B cell (primary cell): ENCODE data around the gene SLC35G3. TPM values are rescaled to one million over a fixed set of nuclear protein-coding genes. Genes with fewer than 3 reads are reported as not detected.

Source experiments
- ATAC-seq: fragments of 200-7000 bp; cut with Tn5 transposase; one replicate; pipeline ENCODE4 v1.10.0; 2021; ENCODE audit warnings: low read depth, mild to moderate bottlenecking, moderate number of reproducible peaks, moderate library complexity
- CTCF ChIA-PET: fragments of 350-600 bp; sonication (Branson Sonifier 250); formaldehyde crosslinking; loops from one replicate; lab custom pipeline; 2021; ENCODE audit warnings: antibody characterized with exemption, inconsistent platforms; lab: Charles Lee
- POLR2A ChIA-PET: fragments of 350-600 bp; sonication (Branson Sonifier 250); formaldehyde crosslinking; loops from one replicate; lab custom pipeline; 2021; ENCODE audit warnings: antibody characterized with exemption; lab: Charles Lee
- DNase-seq: peaks from one replicate; pipeline ENCODE4 v3.0.0; 2013
- H2AFZ ChIP-seq: 2 replicates; pipeline ENCODE4 v1.6.1; 2012; ENCODE audit warnings: mild to moderate bottlenecking, low read depth, low read length; ENCODE audit not compliant: insufficient read depth, poor library complexity, severe bottlenecking
- H3K27ac ChIP-seq, 2 donors: 1 replicate in 1 of 2; 2 replicates in 1 of 2; pipeline ENCODE4 v1.5.1; 2012 to 2013; ENCODE audit warnings: low read length in 2 of 2, mild to moderate bottlenecking in 2 of 2, moderate library complexity in 1 of 2
- H3K27me3 ChIP-seq, 4 experiments: fragments of 200-600 bp in 1 of 4; sonication (generic) in 1 of 4; replicated peaks in 1 of 4; 1 replicate in 2 of 4; 2 replicates in 2 of 4; pipeline versions ENCODE4 v1.6.1 to v1.7.0; 2013 to 2016; ENCODE audit warnings: low read length in 3 of 4, mild to moderate bottlenecking in 2 of 4, mixed read lengths in 1 of 4, moderate library complexity in 1 of 4; ENCODE audit not compliant: insufficient read depth in 4 of 4, control insufficient read depth in 3 of 4; ENCODE audit errors: control extremely low read depth in 1 of 4
- H3K36me3 ChIP-seq, 2 experiments: replicated peaks in 1 of 2; 1 replicate in 1 of 2; 2 replicates in 1 of 2; pipeline versions ENCODE4 v1.6.1 to v1.7.1; 2013; ENCODE audit warnings: low read length in 1 of 2; ENCODE audit not compliant: insufficient read depth in 2 of 2, control insufficient read depth in 1 of 2; ENCODE audit errors: control extremely low read depth in 1 of 2, extremely low read depth in 1 of 2
- H3K4me1 ChIP-seq, 2 donors: fragments of 200-600 bp in 1 of 2; sonication (generic) in 1 of 2; 1 replicate in 1 of 2; 2 replicates in 1 of 2; pipeline versions ENCODE4 v1.5.1 to v1.6.1; 2013 to 2017; ENCODE audit warnings: low read length in 2 of 2; ENCODE audit not compliant: control insufficient read depth in 2 of 2, insufficient read depth in 2 of 2
- H3K4me2 ChIP-seq: replicated peaks from 2 replicates; pipeline ENCODE3; 2012; ENCODE audit warnings: mild to moderate bottlenecking, low read depth, low read length; ENCODE audit not compliant: poor library complexity, severe bottlenecking
- H3K4me3 ChIP-seq, 5 experiments: fragments of 200-600 bp in 1 of 5; sonication (generic) in 1 of 5; 1 replicate in 3 of 5; 2 replicates in 2 of 5; pipeline versions ENCODE4 v1.5.1 to v1.7.0; 2011 to 2016; ENCODE audit warnings: low read length in 4 of 5, mild to moderate bottlenecking in 4 of 5, low read depth in 2 of 5, control low read depth in 1 of 5, moderate library complexity in 1 of 5; ENCODE audit not compliant: insufficient read depth in 1 of 5; ENCODE audit errors: control extremely low read depth in 1 of 5, extremely low read depth in 1 of 5
- H3K79me2 ChIP-seq: fragments of 200-600 bp; sonication (generic); one replicate; pipeline ENCODE4 v1.6.0; 2016; ENCODE audit warnings: low read length; ENCODE audit not compliant: control insufficient read depth, insufficient read depth
- H3K9ac ChIP-seq: fragments of 200-600 bp; sonication (generic); 2 replicates; pipeline ENCODE4 v1.6.1; 2017; ENCODE audit warnings: mild to moderate bottlenecking, low read length, moderate library complexity
- H3K9me3 ChIP-seq, 3 donors: one replicate each; pipeline versions ENCODE4 v1.6.1 to v1.7.1; 2013; ENCODE audit warnings: low read length in 2 of 3; ENCODE audit not compliant: control insufficient read depth in 2 of 3, insufficient read depth in 1 of 3; ENCODE audit errors: control extremely low read depth in 1 of 3
- H4K20me1 ChIP-seq: 2 replicates; pipeline ENCODE4 v1.6.0; 2012; ENCODE audit warnings: mild to moderate bottlenecking, low read length; ENCODE audit not compliant: insufficient read depth, control insufficient read depth, poor library complexity, severe bottlenecking
- H3K27ac Mint-ChIP-seq: one replicate; pipeline ENCODE4 v1.8.0; 2021; ENCODE audit warnings: mixed read lengths
- H3K27me3 Mint-ChIP-seq: one replicate; pipeline ENCODE4 v1.8.0; 2021; ENCODE audit warnings: mixed read lengths
- H3K4me1 Mint-ChIP-seq: one replicate; pipeline ENCODE4 v1.8.0; 2021; ENCODE audit warnings: mixed read lengths
- H3K4me3 Mint-ChIP-seq: one replicate; pipeline ENCODE4 v1.8.0; 2021; ENCODE audit warnings: mixed read lengths
- H3K9me3 Mint-ChIP-seq: one replicate; pipeline ENCODE4 v1.8.0; 2022; ENCODE audit warnings: mixed read lengths; ENCODE audit not compliant: insufficient read depth
- EZH2 ChIP-seq: IDR thresholded peaks from 2 replicates; pipeline ENCODE4 v1.6.1; 2012; ENCODE audit warnings: borderline replicate concordance, low read depth, mild to moderate bottlenecking, moderate library complexity, low read length; ENCODE audit not compliant: insufficient read depth, poor library complexity, severe bottlenecking
- WGBS: methylation state at CpG from one replicate; pipeline ENCODE4 v1.1.5; 2013; ENCODE audit warnings: missing lambda C conversion rate; ENCODE audit not compliant: insufficient coverage; 5-methylcytosine and 5-hydroxymethylcytosine counted together
- intact Hi-C: fragments of 100-400 bp; cut with micrococcal nuclease; formaldehyde crosslinking; loops from one replicate; pipeline ENCODE4 v1.10.0; 2022
- polyA plus RNA-seq: library from polyadenylated mRNA; depleted of rRNA; stranded (reverse); fragments of >200 nt; gene quantifications from 2 replicates; pipeline ENCODE4 v1.2.3, GENCODE V29; 2012
- total RNA-seq, 2 donors: library from RNA; stranded (reverse); fragments of 120-200 nt in 1 of 2; gene quantifications; 1 replicate in 1 of 2; 2 replicates in 1 of 2; pipeline versions ENCODE4 v1.2.3 to v1.2.4, GENCODE V29; 2013 to 2022
- TF ChIP-seq, protein P1 (sequence below): fragments of 200-600 bp; IDR thresholded peaks from one replicate; pipeline ENCODE4 v1.8.0; 2022; ENCODE audit warnings: antibody characterized with exemption, mild to moderate bottlenecking

The SLC35G3 gene
- total and polyA plus RNA-seq, 2 donors (not counting 1 experiment from before 2014, with no cell fraction given), result not detected

DNA sequence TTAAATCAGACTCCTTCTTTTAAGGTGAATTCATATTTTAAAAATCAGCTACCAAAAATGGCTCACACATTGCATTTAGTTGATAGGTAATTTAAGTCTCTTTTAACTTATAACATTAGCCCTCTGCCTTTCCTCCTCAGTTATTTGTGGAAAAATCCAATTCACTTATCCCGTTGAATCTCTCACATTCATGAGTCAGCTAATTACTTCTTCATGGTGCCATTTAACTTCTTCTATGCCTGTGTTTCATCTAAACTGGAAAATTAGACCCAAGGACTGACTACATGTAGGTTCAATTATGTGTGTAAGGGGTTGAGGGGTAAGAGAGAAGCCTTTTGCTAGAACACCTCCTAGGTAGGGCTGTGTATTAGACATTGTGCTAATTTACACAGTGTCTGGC is 30.2 kb upstream of the SLC35G3 start:
- Histone ChIP-seq H3K27ac (no peak overlapping the region), H2AFZ (no peak overlapping the region), H3K36me3 (no peaks in the 10 kb centered on the region), H3K27me3 (peaks cover 0 to 8% (median 6%) of the 10 kb centered on the region in 4 experiments), H3K4me2 (no peak overlapping the region), H3K4me3 (no peak overlapping the region), H3K79me2 (no peaks in the 10 kb centered on the region), H3K9ac (no peak overlapping the region), H4K20me1 (no peaks in the 10 kb centered on the region), H3K4me1 (no peaks in the 10 kb centered on the region), H3K9me3 (peaks cover 0 to 15% (median 6%) of the 10 kb centered on the region in 3 donors)
- Mint-ChIP-seq H3K4me1 (no peaks in the 10 kb centered on the region), H3K27ac (no peak overlapping the region), H3K9me3 (no peaks in the 10 kb centered on the region), H3K4me3 (no peak overlapping the region), H3K27me3 (peaks cover 24% of the 10 kb centered on the region)
- ChIA-PET CTCF (no interaction called here), POLR2A (interaction anchor here (1.0 kb wide), 1 partner anchor 11 kb away, joined by 3 read pairs; no protein-coding TSS in a partner anchor)
- DNase-seq (no peak), ATAC-seq (no peak)
- TF ChIP-seq, protein P1, sequence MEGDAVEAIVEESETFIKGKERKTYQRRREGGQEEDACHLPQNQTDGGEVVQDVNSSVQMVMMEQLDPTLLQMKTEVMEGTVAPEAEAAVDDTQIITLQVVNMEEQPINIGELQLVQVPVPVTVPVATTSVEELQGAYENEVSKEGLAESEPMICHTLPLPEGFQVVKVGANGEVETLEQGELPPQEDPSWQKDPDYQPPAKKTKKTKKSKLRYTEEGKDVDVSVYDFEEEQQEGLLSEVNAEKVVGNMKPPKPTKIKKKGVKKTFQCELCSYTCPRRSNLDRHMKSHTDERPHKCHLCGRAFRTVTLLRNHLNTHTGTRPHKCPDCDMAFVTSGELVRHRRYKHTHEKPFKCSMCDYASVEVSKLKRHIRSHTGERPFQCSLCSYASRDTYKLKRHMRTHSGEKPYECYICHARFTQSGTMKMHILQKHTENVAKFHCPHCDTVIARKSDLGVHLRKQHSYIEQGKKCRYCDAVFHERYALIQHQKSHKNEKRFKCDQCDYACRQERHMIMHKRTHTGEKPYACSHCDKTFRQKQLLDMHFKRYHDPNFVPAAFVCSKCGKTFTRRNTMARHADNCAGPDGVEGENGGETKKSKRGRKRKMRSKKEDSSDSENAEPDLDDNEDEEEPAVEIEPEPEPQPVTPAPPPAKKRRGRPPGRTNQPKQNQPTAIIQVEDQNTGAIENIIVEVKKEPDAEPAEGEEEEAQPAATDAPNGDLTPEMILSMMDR, result no peak
- no peak for TF ChIP-seq EZH2
- intact Hi-C loops, result no loop called here
- WGBS, result no CpG with 5 or more reads among the region's 1 CpG

DNA sequence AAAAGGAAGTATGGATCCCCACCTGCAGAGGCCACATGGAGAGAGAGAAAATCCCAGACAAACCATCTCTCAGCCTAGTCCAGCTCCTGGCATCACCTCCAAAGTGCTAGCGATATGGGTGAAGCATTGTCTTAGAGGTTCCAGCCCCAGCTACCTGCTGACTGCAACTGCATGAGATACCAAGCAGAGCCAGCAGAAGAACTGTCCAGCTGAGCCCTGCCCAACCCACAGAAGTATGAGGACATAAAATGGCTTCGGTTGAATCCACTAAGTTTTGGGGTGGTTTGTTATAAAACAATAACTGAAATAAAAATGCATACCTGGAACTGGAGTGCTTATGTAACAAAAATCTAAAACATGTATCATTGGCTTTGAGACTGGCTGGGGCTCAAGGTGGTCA is 28.3 kb upstream of the SLC35G3 start:
- no peak overlapping the region for H3K4me3 ChIP-seq
- H3K4me1 Mint-ChIP-seq, result peaks cover 4% of the 10 kb centered on the region
- no peaks in the 10 kb centered on the region for H3K79me2 ChIP-seq
- no peak for TF ChIP-seq EZH2
- TF ChIP-seq, protein P1, result no peak
- H3K27ac Mint-ChIP-seq, result no peak overlapping the region
- 100% methylated on average over 1 of the region's 2 CpGs for WGBS
- H3K4me2 ChIP-seq, result no peak overlapping the region
- no peaks in the 10 kb centered on the region for H4K20me1 ChIP-seq
- ChIA-PET POLR2A (no interaction called here), CTCF (interaction anchor here (1.0 kb wide), 1 partner anchor 15 kb away, joined by 3 read pairs; no protein-coding TSS in a partner anchor)
- peaks cover 0 to 8% (median 5%) of the 10 kb centered on the region in 4 experiments for H3K27me3 ChIP-seq
- ATAC-seq (no peak), DNase-seq (no peak)
- H3K27ac ChIP-seq, result no peak overlapping the region
- no peaks in the 10 kb centered on the region for H3K4me1 ChIP-seq
- no peaks in the 10 kb centered on the region for H3K9me3 Mint-ChIP-seq
- H3K9ac ChIP-seq, result no peak overlapping the region
- H3K4me3 Mint-ChIP-seq, result no peak overlapping the region
- H3K27me3 Mint-ChIP-seq, result peaks cover 18% of the 10 kb centered on the region
- peaks cover 0 to 15% (median 6%) of the 10 kb centered on the region in 3 donors for H3K9me3 ChIP-seq
- no peaks in the 10 kb centered on the region for H3K36me3 ChIP-seq
- intact Hi-C loops, result no loop called here
- H2AFZ ChIP-seq, result no peak overlapping the region
